Astrocyte (in vitro differentiated cells and primary cell): ENCODE results near the gene MROH7. TPM values are rescaled to one million over a fixed set of nuclear protein-coding genes. Genes with fewer than 3 reads are reported as not detected.

Experiments
- DNase-seq: peaks from one replicate; pipeline ENCODE4 v3.0.0-alpha.2; 2010; ENCODE audit warnings: low read depth
- FAIRE-seq: peaks from 2 replicates; lab custom pipeline; 2011; peaks lifted over from hg19 to GRCh38; lab: Jason Lieb, UNC
- H2AFZ ChIP-seq: 2 replicates; pipeline ENCODE4 v1.6.0; 2012; ENCODE audit warnings: low read depth, low read length, inconsistent platforms
- H3K27ac ChIP-seq: 2 replicates; pipeline ENCODE4 v1.5.1; 2011; ENCODE audit warnings: low read depth, low read length, inconsistent platforms
- H3K27me3 ChIP-seq: 2 replicates; pipeline ENCODE4 v1.6.0; 2011; ENCODE audit warnings: low read length, inconsistent platforms; ENCODE audit not compliant: insufficient read depth
- H3K36me3 ChIP-seq: 2 replicates; pipeline ENCODE4 v1.5.1; 2011; ENCODE audit warnings: low read length, inconsistent platforms; ENCODE audit not compliant: insufficient read depth
- H3K4me1 ChIP-seq: 2 replicates; pipeline ENCODE4 v1.5.1; 2011; ENCODE audit warnings: low read length, inconsistent platforms; ENCODE audit not compliant: insufficient read depth
- H3K4me2 ChIP-seq: 2 replicates; pipeline ENCODE4 v1.6.0; 2012; ENCODE audit warnings: low read length, inconsistent platforms
- H3K4me3 ChIP-seq: 2 replicates; pipeline ENCODE4 v1.5.1; 2011; ENCODE audit warnings: low read depth, mild to moderate bottlenecking, low read length, inconsistent platforms; ENCODE audit not compliant: insufficient read depth
- H3K79me2 ChIP-seq: 2 replicates; pipeline ENCODE4 v1.6.0; 2012; ENCODE audit warnings: mild to moderate bottlenecking, low read length, inconsistent platforms; ENCODE audit not compliant: insufficient read depth
- H3K9ac ChIP-seq: 2 replicates; pipeline ENCODE4 v1.6.0; 2012; ENCODE audit warnings: mild to moderate bottlenecking, low read length, inconsistent platforms
- H3K9me3 ChIP-seq: 2 replicates; pipeline ENCODE4 v1.5.1; 2012; ENCODE audit warnings: low read depth, mild to moderate bottlenecking, low read length, inconsistent platforms; ENCODE audit not compliant: insufficient read depth
- H4K20me1 ChIP-seq: 2 replicates; pipeline ENCODE4 v1.6.0; 2012; ENCODE audit warnings: low read length, inconsistent platforms; ENCODE audit not compliant: insufficient read depth
- H3K27ac Mint-ChIP-seq: one replicate; pipeline ENCODE4 v1.8.0; 2021; ENCODE audit warnings: mild to moderate bottlenecking, mixed read lengths; ENCODE audit not compliant: unreplicated experiment
- H3K27me3 Mint-ChIP-seq: one replicate; pipeline ENCODE4 v1.8.0; 2021; ENCODE audit warnings: low read depth, mixed read lengths; ENCODE audit not compliant: unreplicated experiment
- H3K36me3 Mint-ChIP-seq: one replicate; pipeline ENCODE4 v1.8.0; 2021; ENCODE audit warnings: low read depth, mixed read lengths; ENCODE audit not compliant: unreplicated experiment
- H3K4me1 Mint-ChIP-seq: one replicate; pipeline ENCODE4 v1.8.0; 2021; ENCODE audit warnings: low read depth, mixed read lengths; ENCODE audit not compliant: unreplicated experiment
- H3K4me3 Mint-ChIP-seq: one replicate; pipeline ENCODE4 v1.8.0; 2021; ENCODE audit warnings: mild to moderate bottlenecking, moderate library complexity, mixed read lengths; ENCODE audit not compliant: unreplicated experiment
- H3K9me3 Mint-ChIP-seq: one replicate; pipeline ENCODE4 v1.8.0; 2021; ENCODE audit warnings: mild to moderate bottlenecking, mixed read lengths; ENCODE audit not compliant: unreplicated experiment
- CTCF ChIP-seq: IDR thresholded peaks from 2 replicates; pipeline ENCODE4 v1.5.1; 2011; ENCODE audit warnings: low read depth, mild to moderate bottlenecking, inconsistent platforms, low read length, moderate library complexity; ENCODE audit not compliant: insufficient read depth
- EZH2 ChIP-seq: IDR thresholded peaks from 2 replicates; pipeline ENCODE4 v1.6.1; 2012; ENCODE audit warnings: mild to moderate bottlenecking, low read length, inconsistent platforms; ENCODE audit not compliant: insufficient read depth
- total RNA-seq: library from RNA; stranded (reverse); gene quantifications from 2 replicates; pipeline ENCODE4 v1.2.1, GENCODE V29; 2021

MROH7 gene
- total RNA-seq, 1 donor from 2014 or later: not detected

- FAIRE-seq: no peak
- TF ChIP-seq CTCF (no peak), EZH2 (no peak)
Observed at GRCh38 chr1:54600947-54601721, 40.5 kb upstream of the MROH7 start.

GRCh38 chr1:54601730-54602129 lies 39.9 kb upstream of the MROH7 start:
- no peak for FAIRE-seq
- TF ChIP-seq CTCF: no peak
- TF ChIP-seq EZH2: no peak
- no peak overlapping the region for H3K4me3 ChIP-seq
- no peaks in the 10 kb centered on the region for H4K20me1 ChIP-seq
- H3K4me2 ChIP-seq: no peak overlapping the region
- H3K79me2 ChIP-seq: no peaks in the 10 kb centered on the region
- H3K27ac ChIP-seq: no peak overlapping the region
- no peaks in the 10 kb centered on the region for H3K27me3 ChIP-seq
- H3K4me1 ChIP-seq: no peaks in the 10 kb centered on the region
- Mint-ChIP-seq H3K36me3 (peaks cover 4% of the 10 kb centered on the region), H3K4me3 (no peak overlapping the region), H3K27ac (no peak overlapping the region), H3K9me3 (peaks cover 2% of the 10 kb centered on the region), H3K4me1 (no peaks in the 10 kb centered on the region), H3K27me3 (peaks cover 21% of the 10 kb centered on the region)
- DNase-seq: no peak
- no peak overlapping the region for H3K9ac ChIP-seq
- H3K9me3 ChIP-seq: no peaks in the 10 kb centered on the region
- no peak overlapping the region for H2AFZ ChIP-seq
- no peaks in the 10 kb centered on the region for H3K36me3 ChIP-seq

More at GRCh38 chr1:54600947-54601721, 40.5 kb upstream of the MROH7 start:
- H3K27me3 Mint-ChIP-seq: peaks cover 22% of the 10 kb centered on the region
- H3K27me3 ChIP-seq: no peaks in the 10 kb centered on the region
- H3K4me3 Mint-ChIP-seq: no peak overlapping the region
- H3K36me3 Mint-ChIP-seq: peaks cover 4% of the 10 kb centered on the region
- H3K4me1 ChIP-seq: no peaks in the 10 kb centered on the region
- no peak for DNase-seq
- no peaks in the 10 kb centered on the region for H4K20me1 ChIP-seq
- H3K27ac ChIP-seq: no peak overlapping the region
- H3K36me3 ChIP-seq: no peaks in the 10 kb centered on the region
- H3K9ac ChIP-seq: no peak overlapping the region
- H3K4me2 ChIP-seq: no peak overlapping the region
- no peaks in the 10 kb centered on the region for H3K79me2 ChIP-seq
- H2AFZ ChIP-seq: no peak overlapping the region
- no peaks in the 10 kb centered on the region for H3K9me3 ChIP-seq
- no peak overlapping the region for H3K4me3 ChIP-seq
- H3K27ac Mint-ChIP-seq: no peak overlapping the region
- H3K9me3 Mint-ChIP-seq: peaks cover 2% of the 10 kb centered on the region
- H3K4me1 Mint-ChIP-seq: no peaks in the 10 kb centered on the region

- Histone ChIP-seq H3K9ac (no peak overlapping the region), H3K27ac (no peak overlapping the region), H3K4me3 (no peak overlapping the region), H3K9me3 (no peaks in the 10 kb centered on the region), H3K4me1 (no peaks in the 10 kb centered on the region), H2AFZ (no peak overlapping the region), H3K4me2 (no peak overlapping the region), H4K20me1 (no peaks in the 10 kb centered on the region), H3K27me3 (no peaks in the 10 kb centered on the region), H3K79me2 (no peaks in the 10 kb centered on the region), H3K36me3 (no peaks in the 10 kb centered on the region)
- H3K27me3 Mint-ChIP-seq: peaks cover 21% of the 10 kb centered on the region
- peaks cover 4% of the 10 kb centered on the region for H3K36me3 Mint-ChIP-seq
- no peak overlapping the region for H3K27ac Mint-ChIP-seq
- TF ChIP-seq CTCF (no peak), EZH2 (no peak)
- H3K4me3 Mint-ChIP-seq: no peak overlapping the region
- DNase-seq: no peak
- peaks cover 2% of the 10 kb centered on the region for H3K9me3 Mint-ChIP-seq
- FAIRE-seq: no peak
- H3K4me1 Mint-ChIP-seq: no peaks in the 10 kb centered on the region
Observed at GRCh38 chr1:54602554-54602953, 39.0 kb upstream of the MROH7 start.
